NCI-H1092 treated with DMSO at 0.1 percent for 48 hours (cell line): ENCODE measurements around the gene VPS35L.

Experiments
- DNase-seq: peaks from one replicate; lab custom pipeline; 2025; lab: John Stamatoyannopoulos, UW

Gene VPS35L

DNA sequence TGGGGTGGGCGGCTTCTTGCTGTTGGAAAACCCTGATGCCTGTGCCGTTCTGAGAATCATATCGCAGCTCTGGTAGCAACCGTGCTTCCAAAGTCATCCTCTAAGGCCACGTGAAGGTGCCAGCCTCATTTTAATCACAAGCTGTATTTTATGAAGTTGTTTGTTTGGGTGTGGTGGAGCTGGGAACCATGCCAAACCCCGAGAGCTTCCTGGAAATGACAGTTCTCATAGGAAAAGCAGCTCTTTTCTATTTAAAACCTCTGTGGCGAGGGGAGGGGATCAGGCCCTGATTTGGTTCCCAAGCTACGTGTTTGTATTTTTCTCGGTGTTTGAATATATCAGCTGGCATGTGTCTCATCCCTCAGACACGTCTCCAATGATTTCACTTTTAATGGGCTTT lies 140.8 kb downstream of the VPS35L start:
- peak; percentile 91 for DNase-seq

DNA sequence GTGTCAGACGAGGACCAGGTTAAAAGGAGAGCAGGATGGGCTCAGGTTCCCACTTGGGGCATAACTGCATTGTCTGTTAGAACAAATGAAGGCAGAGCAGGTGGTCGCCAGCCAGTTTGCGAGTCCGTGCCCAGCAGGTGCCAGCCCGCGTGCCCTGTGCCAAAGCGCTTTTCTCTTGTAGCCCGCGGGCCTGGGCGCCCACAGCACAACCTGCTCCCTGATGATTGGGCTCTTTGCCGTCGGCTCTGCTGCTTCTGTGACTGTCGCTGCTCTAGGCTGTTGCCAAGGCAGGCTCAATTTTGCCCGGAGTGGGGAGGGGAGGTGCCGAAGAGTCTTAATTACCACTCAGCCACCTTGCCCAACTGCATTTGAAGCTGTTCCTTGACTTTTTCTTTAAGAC lies 141.5 kb downstream of the VPS35L start:
- DNase-seq: peak; percentile 94

DNA sequence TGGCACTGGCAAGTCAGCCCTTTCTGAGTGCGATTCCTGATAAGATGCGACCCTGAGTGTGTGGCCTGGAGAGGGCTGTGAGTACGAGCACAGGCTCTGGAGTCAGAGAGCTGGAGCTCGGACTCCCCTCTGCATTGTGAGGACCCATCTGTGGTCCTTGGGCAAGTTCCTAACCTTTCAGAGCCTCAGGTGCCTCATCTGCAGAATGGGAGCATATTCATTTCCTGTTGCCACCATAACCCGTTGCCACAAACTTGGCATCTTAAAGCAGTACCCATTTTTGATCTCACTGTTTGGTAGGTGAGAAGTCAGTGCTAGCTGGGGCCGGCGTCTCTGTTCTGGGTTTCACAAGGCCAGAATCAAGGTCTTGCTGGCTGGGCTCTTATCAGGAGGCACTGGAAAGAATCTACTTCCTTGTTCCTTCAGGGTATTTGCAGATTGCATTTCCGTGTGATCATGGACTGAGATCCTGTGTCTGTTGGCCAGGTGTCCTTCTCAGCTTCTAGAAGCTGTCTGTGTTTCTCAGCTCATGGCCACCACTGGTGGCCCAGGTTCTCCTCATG lies 142.3 kb downstream of the VPS35L start:
- DNase-seq: no peak

DNA sequence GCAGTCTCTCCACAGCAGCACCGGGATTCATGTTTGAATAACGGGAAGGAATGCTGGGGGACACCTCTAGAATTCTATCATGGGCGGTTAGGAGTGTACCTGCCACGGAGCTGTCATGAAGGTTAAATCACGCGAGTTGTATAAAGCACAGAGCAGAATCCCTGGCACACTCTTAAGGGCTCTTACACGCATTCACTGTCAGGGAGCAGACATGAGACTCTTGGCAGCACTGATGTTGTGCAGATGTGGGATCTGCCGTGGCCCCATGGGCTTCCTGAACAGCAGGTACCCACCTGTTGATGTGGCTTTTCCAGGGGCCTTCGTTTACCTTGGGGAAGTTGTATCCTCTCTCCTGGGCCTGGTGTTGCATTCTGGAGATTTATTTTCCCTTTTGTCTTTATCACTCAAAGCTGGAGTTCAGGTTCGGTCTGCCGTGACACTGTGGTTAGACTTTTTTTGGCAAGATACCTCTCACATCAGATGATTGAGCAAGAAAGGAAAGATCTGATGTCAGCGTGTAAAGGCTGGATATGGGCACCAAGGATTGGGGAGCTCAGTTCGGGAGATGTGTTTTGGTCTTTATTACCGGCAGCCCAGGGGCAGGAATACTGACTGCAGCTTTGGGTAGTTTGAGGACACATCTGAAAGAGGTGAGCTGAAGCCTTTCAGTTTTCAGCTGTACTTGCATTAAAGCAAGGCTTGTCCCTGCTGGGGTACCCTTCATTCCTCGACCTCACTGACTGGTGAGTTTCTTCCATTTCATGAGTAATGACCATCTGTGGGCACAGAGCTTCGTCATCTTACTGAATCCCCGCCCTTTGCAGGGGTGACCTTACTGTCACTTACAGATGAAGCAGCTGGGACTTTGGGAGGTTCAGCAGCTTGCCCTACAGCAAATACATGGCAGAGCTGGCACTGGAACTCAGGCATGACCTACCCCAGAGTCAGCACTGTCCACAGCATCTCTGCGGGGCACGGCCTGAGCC lies 143.3 kb downstream of the VPS35L start:
- peak; percentile 7 for DNase-seq

DNA sequence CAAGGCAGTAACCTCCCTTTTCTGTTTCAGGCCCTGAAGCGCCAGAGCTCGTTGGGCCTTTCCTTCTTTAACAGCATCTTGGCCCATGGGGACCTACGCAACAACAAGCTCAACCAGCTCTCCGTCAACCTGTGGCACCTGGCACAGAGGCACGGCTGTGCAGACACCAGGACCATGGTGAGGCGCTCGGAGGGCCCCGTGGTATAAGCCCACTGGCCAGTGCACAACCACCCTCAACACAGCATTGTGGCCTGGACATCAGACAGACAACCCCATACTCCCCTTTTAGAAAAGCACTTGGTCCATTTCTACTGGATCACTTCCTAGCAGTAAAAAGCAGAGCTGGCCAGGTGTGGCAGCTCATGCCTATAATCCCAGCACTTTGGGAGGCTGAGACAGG lies 144.0 kb downstream of the VPS35L start:
- no peak for DNase-seq

DNA sequence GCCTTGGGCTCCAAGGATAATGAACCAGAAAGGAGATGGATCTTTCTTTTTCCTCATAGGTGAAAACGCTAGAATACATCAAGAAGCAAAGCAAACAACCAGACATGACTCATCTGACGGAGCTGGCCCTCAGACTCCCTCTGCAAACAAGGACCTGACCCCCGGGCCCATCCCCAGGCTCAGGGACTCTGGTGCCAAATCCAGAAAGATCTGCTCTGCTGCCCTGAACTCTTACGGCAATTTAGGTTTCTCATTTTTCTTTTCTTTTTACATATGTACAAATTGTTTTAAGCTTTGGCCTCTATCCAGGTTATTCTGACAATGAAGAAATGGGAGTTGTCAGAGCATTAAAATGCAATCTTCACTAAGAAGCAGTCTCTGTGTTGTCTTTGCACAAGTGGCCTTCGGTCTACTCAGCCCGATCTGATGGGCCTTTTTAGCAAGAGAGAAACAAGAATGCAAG lies 144.8 kb downstream of the VPS35L start:
- peak; percentile 35 for DNase-seq

DNA sequence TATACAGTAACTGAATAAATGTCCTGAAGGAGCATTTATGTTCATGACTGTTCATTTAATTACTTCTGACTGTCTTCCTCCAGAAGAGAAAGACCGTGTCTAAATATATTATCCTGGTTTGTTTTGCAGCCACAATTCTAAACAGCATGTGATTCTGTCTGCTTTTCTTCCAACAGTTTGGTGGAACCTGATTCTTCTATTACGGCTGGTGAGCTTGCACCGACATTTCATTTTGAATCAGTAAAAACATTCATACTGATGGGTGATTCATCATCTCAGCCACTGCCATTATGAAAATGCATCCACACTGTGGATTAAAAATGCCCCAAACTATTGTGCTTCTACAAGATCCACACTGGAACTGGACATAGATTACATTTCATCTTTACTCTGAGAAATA lies 145.6 kb downstream of the VPS35L start:
- no peak for DNase-seq

DNA sequence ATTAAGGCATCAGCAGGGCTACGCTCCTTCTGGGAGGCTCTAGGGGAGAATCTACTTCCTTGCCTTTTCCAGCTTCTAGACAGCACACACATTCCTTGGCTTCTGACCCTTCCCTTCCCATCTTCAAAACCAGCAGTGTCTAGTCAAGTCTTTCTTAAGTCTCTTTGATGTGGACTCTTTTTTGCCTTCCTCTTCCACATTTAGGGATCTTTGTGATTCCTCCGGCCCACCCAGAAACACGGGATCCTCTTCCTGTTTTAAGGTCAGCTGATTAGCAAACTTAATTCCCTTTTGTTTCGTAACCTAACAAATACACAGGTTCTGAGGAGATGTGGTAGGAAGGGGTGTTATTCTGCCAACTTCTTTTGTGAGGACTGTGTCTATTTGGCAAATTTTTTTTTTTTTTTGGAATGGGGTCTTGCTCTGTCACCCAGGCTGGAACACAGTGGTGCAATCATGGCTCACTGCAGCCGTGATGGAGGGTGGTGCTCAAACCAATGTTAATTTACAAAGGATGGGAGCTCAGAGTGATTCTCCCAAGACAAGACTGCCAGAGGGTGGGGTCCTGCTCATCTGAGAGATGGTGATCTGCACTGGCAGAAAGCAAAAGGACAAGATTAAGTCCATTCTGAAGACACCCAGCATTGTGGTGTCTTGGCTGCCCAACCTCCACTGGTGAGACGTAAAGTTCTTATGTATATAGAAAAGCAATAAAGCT lies 147.8 kb downstream of the VPS35L start:
- DNase-seq: no peak

DNA sequence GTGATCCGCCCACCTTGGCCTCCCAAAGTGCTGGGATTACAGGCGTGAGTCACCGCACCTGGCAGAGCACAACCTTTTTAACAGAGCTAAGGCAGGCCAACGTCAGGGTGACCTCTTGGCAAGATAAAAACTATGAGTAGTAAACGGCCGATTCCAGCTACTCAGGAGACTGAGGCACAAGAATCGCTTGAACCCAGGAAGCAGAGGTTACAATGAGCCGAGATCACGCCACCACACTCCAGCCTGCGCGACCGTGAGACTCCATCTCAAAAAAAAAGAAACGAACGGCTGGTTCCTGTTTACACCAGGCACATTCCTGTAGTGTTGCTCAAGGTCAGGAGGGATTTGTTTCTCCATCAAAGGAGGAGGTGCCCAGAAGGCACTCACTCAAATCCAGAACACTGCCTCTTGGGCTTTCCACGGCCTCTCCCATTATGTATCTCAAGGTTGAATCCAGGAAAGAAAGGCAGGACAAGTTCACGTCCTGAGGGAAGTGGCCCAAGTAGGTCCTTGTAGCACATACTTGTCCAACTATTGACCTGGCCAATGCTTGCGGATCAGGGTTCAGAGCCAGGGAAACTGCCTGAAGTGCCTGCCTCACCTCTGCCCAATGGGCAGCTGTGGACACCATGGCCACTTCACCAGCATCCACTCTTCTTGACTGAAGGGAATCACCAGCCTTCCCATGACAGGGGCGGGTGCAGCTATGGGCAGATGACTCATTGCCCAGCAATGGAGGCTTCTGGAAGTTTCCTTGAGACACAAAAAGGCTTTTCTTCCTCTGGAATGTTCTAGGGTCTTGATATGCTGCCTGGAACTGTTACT lies 149.0 kb downstream of the VPS35L start:
- DNase-seq: no peak

DNA sequence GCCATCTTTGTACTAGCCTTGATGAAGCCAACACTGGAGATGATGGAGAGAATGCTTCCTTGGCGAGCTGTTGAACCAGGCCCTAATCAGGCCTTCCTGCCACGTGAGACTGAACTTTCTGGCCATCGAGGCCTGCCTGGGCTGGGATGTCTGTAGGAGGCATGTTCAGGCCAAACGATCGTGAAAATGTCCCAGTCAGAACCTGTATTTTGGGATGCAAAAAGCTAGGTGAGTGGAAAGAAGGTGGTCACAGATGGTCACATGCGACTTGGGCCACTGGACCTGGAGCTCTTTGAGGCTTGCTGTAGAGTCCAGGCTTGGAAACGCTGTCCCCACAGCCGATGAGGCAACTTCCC lies 149.6 kb downstream of the VPS35L start:
- no peak for DNase-seq

DNA sequence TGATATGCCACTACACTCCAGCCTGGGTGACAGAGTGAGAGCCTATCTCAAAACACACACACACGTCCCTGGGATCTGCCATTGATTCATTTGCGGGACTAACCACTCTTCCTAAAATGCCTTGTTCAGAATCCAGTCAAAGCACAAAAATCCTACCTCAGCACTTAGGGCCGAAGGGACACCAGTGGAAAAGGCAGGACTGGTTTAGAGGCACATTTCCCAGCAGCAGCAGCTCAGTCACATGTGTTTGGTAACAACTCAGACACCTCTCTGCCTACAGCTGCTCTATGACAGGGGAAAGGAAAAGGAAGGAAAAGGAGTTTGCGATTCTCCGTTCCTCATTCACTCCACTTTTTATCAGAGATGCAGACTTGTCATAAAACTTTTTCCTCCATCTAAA lies 150.3 kb downstream of the VPS35L start:
- DNase-seq: no peak

DNA sequence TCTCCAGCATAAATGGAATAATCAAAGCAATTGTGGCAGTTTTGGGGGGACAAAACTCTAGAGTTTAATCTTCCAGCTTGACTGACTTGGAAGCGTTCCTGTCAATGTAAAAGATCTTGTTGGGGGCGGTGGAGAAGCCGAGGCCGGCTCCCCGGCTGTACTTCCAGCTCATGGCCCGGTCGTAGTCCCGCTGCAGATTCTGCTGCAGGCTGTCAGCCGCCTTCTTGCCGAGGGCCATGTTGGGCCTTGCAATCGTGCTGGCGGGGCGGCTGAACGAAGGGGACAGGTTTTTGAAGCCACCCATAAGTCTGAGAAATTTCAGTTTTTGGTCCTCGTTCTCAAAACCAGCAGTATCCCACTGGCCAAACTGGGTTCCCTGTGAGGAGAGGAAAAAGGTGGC lies 151.3 kb downstream of the VPS35L start:
- no peak for DNase-seq

DNA sequence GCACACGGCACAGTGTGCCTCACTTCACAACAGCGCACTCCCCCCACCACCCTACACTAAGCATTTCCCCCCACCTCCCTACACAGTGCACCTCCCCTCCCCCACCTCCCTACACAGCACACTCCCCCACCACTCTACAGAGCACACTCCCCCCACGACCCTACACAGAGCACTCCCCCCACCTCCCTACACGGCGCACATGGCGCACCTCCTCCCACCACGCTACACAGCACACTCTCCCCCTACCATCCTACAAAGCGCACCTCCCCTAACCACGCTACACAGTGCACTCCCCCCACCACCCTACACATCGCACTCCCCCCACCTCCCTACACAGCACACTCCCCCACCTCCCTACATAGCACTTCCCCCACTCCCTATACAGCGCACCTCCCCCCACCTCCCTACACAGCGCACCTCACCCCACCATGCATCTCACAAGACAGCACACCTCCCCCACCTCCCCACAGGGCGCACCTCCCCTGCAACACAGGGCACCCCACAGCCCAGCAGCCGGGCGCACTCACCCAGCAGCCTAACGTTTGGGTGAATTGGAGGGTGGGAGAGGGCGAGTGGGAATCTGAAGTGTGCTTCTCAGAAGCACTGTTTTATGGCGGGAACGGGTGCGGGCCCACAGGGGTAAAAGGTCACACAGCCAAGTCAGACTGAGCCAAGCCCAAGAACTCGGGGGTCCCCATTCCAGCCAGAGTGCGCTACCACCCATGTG lies 152.2 kb downstream of the VPS35L start:
- no peak for DNase-seq

DNA sequence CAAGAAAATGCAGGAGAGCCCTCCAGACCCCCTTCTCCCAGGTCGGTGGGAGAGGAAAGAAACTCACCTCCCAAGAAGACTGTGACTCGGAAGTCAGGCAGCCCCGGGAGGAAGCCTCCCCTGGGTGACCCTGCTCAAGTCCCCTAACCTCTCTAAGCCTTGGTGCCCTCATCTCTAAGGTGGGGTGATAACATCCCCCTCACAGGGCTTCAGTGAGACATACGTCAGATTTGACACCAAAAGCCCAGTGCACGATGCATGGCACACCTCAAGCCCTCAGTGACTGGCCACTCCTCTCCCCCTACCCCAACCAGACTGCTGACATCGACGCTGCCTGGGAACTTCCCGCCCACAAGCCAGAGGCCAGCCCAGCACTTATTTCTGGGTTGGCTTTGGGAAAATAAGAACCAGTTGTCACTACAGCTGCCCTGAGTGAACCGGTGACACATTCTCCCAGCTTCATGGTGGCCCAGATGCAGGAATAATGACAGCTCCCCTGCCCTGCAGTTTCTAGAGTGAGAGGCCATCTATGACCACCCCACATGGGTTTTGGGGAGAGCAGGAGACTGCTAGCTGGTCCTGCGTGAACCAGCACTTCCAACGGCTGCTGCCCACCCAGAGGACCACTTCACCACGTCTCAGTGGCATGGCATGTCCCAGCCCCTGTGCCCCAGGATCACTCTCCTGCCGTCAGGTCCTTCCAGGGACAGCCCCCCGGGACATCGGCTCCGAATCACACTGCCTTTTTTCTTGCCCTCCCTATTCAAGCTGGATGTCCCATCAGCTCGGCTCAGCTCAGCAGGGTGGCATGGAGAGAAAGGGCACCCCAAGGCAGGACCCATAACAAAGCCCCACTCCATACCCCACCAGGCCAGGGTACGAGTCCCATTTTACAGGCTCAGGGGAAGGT lies 153.0 kb downstream of the VPS35L start:
- no peak for DNase-seq

DNA sequence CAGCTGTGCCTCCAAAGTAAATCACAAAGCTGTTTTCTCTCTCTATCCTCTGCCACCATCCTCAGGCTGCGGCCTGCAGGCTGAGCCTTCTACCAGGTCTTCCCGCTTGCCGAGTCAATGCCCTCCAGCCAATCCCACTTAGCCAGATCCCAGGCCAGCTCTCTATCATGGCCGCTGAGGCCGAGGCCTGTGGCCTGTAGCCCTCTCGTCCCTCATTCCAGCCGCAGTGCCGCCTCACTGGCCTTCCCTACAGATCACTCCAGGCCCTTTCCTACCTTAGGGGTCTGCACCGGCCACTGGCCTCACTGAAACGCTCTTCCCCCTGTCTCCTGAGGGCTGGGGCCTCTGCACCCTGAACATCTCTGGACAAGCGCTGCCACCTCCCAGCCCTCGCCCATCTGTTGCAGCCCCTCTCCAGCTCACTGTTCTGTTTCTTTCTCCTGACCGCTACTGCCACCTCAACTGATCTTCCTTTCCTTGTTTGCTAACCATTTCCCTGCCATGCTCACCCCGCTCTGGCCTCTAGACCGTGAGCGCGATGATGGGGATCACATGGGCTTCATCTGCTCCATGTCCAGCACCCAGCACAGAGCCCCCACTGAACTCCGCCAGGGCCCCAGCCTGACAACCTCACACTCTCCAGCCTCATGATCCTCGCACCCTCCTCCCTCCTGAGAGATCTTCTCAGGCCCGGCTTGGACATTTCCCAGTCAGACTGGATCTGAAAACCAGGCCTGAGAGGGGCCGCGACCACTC lies 154.1 kb downstream of the VPS35L start:
- no peak for DNase-seq

DNA sequence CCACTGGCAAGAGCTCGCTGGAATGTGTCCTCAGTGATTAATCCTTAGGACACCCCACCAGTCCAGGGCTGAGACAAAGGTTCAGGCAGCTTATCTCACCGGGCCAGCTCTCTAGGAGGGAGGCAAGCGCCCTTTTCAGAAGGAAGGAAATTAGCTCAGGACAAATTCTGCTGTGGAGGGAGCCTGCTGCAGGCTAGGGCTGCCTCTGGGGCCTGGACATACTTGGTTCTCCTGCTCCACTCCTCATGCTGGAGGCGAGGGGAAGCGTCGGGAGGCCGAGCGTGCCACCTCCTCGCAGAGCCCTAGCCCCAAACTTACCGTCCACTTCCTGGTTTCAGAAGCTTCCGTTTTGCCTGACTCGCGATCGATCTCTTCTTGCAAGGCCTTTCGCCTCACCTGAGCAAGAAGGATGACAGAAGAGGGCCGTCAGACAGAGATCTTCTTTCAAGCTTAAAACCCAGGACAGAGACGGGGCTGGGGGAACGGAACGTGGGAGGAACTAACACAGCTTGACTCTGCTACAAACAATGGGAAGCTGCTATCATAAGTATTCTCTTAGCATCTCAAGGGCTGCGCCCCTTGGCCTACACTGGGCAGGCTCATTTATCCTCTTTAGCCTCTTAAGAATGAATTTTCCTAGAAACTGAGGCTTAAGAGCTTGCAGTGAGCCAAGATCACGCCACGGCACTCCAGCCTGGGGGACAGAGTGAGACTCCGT lies 154.8 kb downstream of the VPS35L start:
- no peak for DNase-seq

DNA sequence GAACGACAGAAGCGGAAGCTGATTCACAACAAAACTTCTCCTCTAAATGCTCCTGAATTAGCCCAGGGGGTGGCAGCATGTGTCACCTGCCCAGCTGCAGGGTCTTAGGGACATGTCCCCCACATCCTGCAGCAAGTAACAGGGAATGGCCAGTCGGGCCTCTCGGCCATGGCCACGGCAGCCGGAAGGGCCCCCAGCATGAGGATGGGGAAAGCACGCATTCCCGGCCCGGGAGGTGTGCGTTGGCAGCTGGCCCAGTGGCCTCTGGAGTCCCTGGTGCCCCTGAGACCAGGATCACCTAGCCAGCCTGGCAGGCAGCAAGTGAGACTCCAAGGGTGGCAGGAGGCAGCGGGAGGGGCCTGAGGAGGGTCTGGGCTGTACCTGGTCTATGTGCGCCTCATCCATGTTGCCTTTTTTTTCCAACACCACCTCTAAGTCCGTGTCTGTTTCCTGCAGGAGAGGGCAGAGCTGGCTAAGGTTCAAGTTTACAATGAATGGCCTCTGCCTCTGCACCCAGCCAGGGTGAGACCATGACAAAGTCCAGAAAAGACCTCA lies 155.6 kb downstream of the VPS35L start:
- no peak for DNase-seq

DNA sequence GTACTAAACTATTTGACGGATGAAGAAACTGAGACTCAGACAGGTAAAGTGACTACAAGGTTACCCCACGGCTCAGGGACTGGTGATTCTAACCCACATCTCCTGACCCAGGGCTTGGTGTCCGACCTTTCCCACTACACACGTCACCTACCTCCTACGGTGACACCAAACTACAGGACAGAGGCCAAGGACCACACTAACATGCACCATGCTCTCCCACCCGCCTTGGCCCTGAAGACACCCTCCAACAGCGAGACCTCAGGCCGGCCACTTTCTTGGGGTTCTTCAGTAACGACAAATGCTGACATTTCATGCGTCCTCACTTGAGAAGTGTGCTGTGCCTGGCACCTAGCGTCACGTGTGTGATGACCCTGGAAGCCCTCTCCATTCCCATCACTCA lies 156.1 kb downstream of the VPS35L start:
- DNase-seq: no peak
